ENCODE data around the gene CRKL. TPM values are rescaled to one million over a fixed set of nuclear protein-coding genes. Genes with fewer than 3 reads are reported as not detected.
A peak's percentile ranks its signal among the peaks of the same experiment; 100 is the strongest.

CRKL gene
- total and polyA plus RNA-seq, 2 of the 4 experiments (the other 2 are of a cell fraction): 20.6 to 35.5 TPM

DNA sequence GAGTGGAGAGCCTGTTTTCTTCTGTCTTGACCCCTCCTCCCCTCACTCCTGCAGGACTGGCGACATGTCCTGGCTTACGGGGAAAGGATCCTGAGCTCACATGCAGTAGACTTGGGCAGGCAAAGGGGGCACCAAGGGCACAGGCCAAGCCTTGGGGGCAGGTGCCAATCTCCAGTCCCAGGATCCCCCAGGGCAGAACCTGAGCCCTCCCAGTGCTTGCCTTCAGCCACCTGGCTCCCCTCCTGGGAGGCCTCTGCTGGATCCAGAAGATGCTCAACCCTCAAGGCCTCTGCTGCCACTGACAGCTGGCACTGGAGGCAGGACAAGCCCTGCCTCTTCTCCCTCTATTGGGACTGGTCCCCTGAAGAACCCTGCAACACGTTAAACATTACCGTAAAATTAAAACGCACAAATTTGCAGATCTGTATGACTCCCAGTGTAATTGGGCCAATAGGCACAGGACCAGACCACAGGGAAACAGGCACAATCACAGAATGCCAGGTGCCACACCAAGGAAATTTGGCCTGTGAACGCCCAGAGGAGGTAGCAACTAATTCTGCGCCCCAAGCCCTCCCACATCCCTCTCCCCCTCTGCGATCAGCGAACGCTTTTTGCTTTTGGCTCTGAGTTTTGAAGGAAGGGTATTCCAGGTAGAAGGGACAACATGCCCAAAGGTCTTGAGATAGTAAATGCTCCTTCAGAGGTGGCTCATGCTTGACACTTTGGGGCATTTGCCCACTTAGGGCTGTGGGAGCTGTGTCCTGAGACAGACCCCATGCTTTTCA is 63.9 kb downstream of the CRKL start:
- intact Hi-C loops (cut with micrococcal nuclease): no loop called here

More for the DNA sequence above, 63.9 kb downstream of the CRKL start:
- peak overlapping the region; percentile 32; the same call in 1 of the 2 replicates for H2BK120ac ChIP-seq (ENCODE audit: low read depth, low read length)
- H3K14ac ChIP-seq (replicated peaks; ENCODE audit: low read depth, low read length): peak overlapping the region; percentile 95
- H3K4me1 ChIP-seq (ENCODE audit: control insufficient read depth, insufficient read depth, low read length): peaks cover 11% of the 10 kb centered on the region
- 47% methylated on average over 3 of the region's 10 CpGs; no CpG with 5 or more reads in 1 of the 2 experiments for WGBS, 2 experiments (ENCODE audit: extremely low coverage in 2 of 2, insufficient read length in 1 of 2)
- no peak overlapping the region for H2BK15ac ChIP-seq (ENCODE audit: low read depth, low read length)
- H4K91ac ChIP-seq (ENCODE audit: insufficient read depth, low read depth, low read length): peak overlapping the region; percentile 77
- H3K4me3 ChIP-seq (ENCODE audit: insufficient read depth, low read depth, low read length): peak overlapping the region; percentile 87
- H3K4ac ChIP-seq (ENCODE audit: low read depth, low read length): peak overlapping the region; percentile 90
- dilution Hi-C loops (cut with HindIII; ENCODE audit: low sequenced_read_pairs, unreplicated experiment) (no loop called here), in situ Hi-C loops (cut with MboI; ENCODE audit: low sequenced_read_pairs) (no loop called here)
- ATAC-seq (ENCODE audit: low read depth) (no peak), DNase-seq (no peak)
- H3K56ac ChIP-seq (ENCODE audit: extremely low read depth, insufficient read depth, low read length): peak overlapping the region; percentile 76
- peak overlapping the region; percentile 88; the same call in 1 of the 2 replicates for H3K23ac ChIP-seq (ENCODE audit: low read depth, low read length)
- H3K27me3 ChIP-seq (ENCODE audit: control insufficient read depth, insufficient read depth, low read length): no peaks in the 10 kb centered on the region
- TF ChIP-seq ELK1 (IDR thresholded peaks at IDR 0.05; ENCODE audit: borderline replicate concordance, low read depth, low read length): no peak
- no peak for TF ChIP-seq FOS (IDR thresholded peaks at IDR 0.05; ENCODE audit: low read depth, low read length)
- TF ChIP-seq CEBPB (IDR thresholded peaks at IDR 0.05; ENCODE audit: low read depth, low read length): no peak
- TF ChIP-seq MAFK (IDR thresholded peaks at IDR 0.05; ENCODE audit: low read depth, low read length): no peak
- TF ChIP-seq MAZ (IDR thresholded peaks at IDR 0.05; ENCODE audit: borderline replicate concordance, low read depth, low read length): no peak
- TF ChIP-seq BHLHE40 (IDR thresholded peaks at IDR 0.05; ENCODE audit: low read depth, low read length): no peak
- no peak for TF ChIP-seq RCOR1 (IDR thresholded peaks at IDR 0.05; ENCODE audit: insufficient replicate concordance, low read length)
- TF ChIP-seq MXI1 (IDR thresholded peaks at IDR 0.05; ENCODE audit: borderline replicate concordance, low read depth, low read length): no peak
- TF ChIP-seq SMC3 (IDR thresholded peaks at IDR 0.05; ENCODE audit: low read depth, low read length): no peak
- TF ChIP-seq RAD21 (IDR thresholded peaks at IDR 0.05; ENCODE audit: low read length): no peak
- TF ChIP-seq CHD1 (IDR thresholded peaks at IDR 0.05; ENCODE audit: low read depth, low read length): no peak
- no peak for TF ChIP-seq RFX5 (IDR thresholded peaks at IDR 0.05; ENCODE audit: low read depth, low read length)
- TF ChIP-seq, protein P1, sequence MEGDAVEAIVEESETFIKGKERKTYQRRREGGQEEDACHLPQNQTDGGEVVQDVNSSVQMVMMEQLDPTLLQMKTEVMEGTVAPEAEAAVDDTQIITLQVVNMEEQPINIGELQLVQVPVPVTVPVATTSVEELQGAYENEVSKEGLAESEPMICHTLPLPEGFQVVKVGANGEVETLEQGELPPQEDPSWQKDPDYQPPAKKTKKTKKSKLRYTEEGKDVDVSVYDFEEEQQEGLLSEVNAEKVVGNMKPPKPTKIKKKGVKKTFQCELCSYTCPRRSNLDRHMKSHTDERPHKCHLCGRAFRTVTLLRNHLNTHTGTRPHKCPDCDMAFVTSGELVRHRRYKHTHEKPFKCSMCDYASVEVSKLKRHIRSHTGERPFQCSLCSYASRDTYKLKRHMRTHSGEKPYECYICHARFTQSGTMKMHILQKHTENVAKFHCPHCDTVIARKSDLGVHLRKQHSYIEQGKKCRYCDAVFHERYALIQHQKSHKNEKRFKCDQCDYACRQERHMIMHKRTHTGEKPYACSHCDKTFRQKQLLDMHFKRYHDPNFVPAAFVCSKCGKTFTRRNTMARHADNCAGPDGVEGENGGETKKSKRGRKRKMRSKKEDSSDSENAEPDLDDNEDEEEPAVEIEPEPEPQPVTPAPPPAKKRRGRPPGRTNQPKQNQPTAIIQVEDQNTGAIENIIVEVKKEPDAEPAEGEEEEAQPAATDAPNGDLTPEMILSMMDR (conservative IDR thresholded peaks at IDR 0.05; ENCODE audit: low read depth, low read length): no peak
- no peak for TF ChIP-seq POLR2A (IDR thresholded peaks at IDR 0.05; ENCODE audit: low read depth, low read length)
- ChIA-PET CTCF (no interaction called here), POLR2A (ENCODE audit: unreplicated experiment) (interaction anchor here (1.3 kb wide), 1 partner anchor 9 kb away, joined by 6 read pairs; no protein-coding TSS in a partner anchor)
- no TSS peak for BruUV-seq (replicated peaks)
- H2AFZ ChIP-seq (replicated peaks; ENCODE audit: low read length, poor library complexity): peak overlapping the region; percentile 99
- peaks cover 25 to 45% of the 10 kb centered on the region in 2 experiments for H3K79me1 ChIP-seq (ENCODE audit: low read depth in 1 of 2, low read length in 2 of 2)
- peaks cover 28% of the 10 kb centered on the region for H3K9me1 ChIP-seq (ENCODE audit: insufficient read depth, low read length)
- peak overlapping the region; percentile 91 for H3K27ac ChIP-seq (ENCODE audit: insufficient read depth, low read length)
- H4K8ac ChIP-seq (ENCODE audit: low read depth in 2 of 2, low read length in 2 of 2): peak overlapping the region; percentile 96 to 99
- H3K9me3 ChIP-seq (ENCODE audit: control insufficient read depth, insufficient read depth, low read length): peaks cover 10% of the 10 kb centered on the region
- H4K20me1 ChIP-seq (ENCODE audit: insufficient read depth, low read length): no peaks in the 10 kb centered on the region
- H2BK5ac ChIP-seq (ENCODE audit: low read depth, low read length, poor library complexity, severe bottlenecking): peak overlapping the region; percentile 67
- peak overlapping the region; percentile 68 for H2AK5ac ChIP-seq (ENCODE audit: low read depth, low read length)
- H3K9ac ChIP-seq (ENCODE audit: low read depth, low read length): peak overlapping the region; percentile 89
- peak overlapping the region; percentile 76 for H4K5ac ChIP-seq (ENCODE audit: low read depth, low read length)
- no peak overlapping the region for H2BK20ac ChIP-seq (ENCODE audit: low read depth, low read length)
- peaks cover 14% of the 10 kb centered on the region for H3K36me3 ChIP-seq (ENCODE audit: control insufficient read depth, insufficient read depth, low read length)
- no peak overlapping the region for H3K18ac ChIP-seq (ENCODE audit: low read depth, low read length)
- H3K4me2 ChIP-seq (ENCODE audit: low read depth, low read length): peak overlapping the region; percentile 82
- peak overlapping the region; percentile 97 for H2AK9ac ChIP-seq (replicated peaks; ENCODE audit: low read depth, low read length, poor library complexity)

Measured in IMR-90 (cell line).